Mesenchymal stem cell (in vitro differentiated cells and primary cell): ENCODE measurements around the gene MCRS1.

Experiments
- DNase-seq: peaks from one replicate; pipeline ENCODE4 v3.0.0-alpha.2; 2013
- H2AFZ ChIP-seq: one replicate; pipeline ENCODE4 v1.6.1; 2013; ENCODE audit warnings: low read depth, mild to moderate bottlenecking, control low read depth, inconsistent platforms, low read length, moderate library complexity
- H2AK5ac ChIP-seq: 2 replicates; pipeline ENCODE4 v1.6.1; 2013; ENCODE audit warnings: low read length, moderate library complexity, mild to moderate bottlenecking, inconsistent platforms; ENCODE audit not compliant: severe bottlenecking
- H2BK120ac ChIP-seq: one replicate; pipeline ENCODE4 v1.6.1; 2013; ENCODE audit warnings: low read depth, mild to moderate bottlenecking, inconsistent platforms, low read length, moderate library complexity
- H2BK12ac ChIP-seq, 2 experiments: one replicate each; pipeline ENCODE4 v1.6.1; 2013; ENCODE audit warnings: inconsistent platforms in 2 of 2, low read length in 2 of 2, mild to moderate bottlenecking in 2 of 2, moderate library complexity in 2 of 2, control low read depth in 1 of 2
- H2BK15ac ChIP-seq: one replicate; pipeline ENCODE4 v1.6.1; 2013; ENCODE audit warnings: mild to moderate bottlenecking, low read depth, inconsistent platforms; ENCODE audit not compliant: poor library complexity, severe bottlenecking
- H2BK5ac ChIP-seq: 2 replicates; pipeline ENCODE4 v1.6.1; 2013; ENCODE audit warnings: low read depth, mild to moderate bottlenecking, low read length, control low read depth, inconsistent platforms; ENCODE audit not compliant: poor library complexity, severe bottlenecking
- H3K14ac ChIP-seq, 2 experiments: one replicate each; pipeline ENCODE4 v1.6.1; 2013; ENCODE audit warnings: inconsistent platforms in 2 of 2, low read length in 2 of 2, control low read depth in 1 of 2, mild to moderate bottlenecking in 1 of 2, moderate library complexity in 1 of 2
- H3K18ac ChIP-seq, 2 experiments: one replicate each; pipeline ENCODE4 v1.6.1; 2013; ENCODE audit warnings: inconsistent platforms in 2 of 2, low read length in 2 of 2, control low read depth in 1 of 2, low read depth in 1 of 2, mild to moderate bottlenecking in 1 of 2
- H3K23ac ChIP-seq, 2 experiments: one replicate each; pipeline ENCODE4 v1.6.1; 2013; ENCODE audit warnings: inconsistent platforms in 2 of 2, low read length in 2 of 2, mild to moderate bottlenecking in 2 of 2, moderate library complexity in 2 of 2, control low read depth in 1 of 2
- H3K27ac ChIP-seq: 2 replicates; pipeline ENCODE4 v1.5.1; 2013; ENCODE audit warnings: mild to moderate bottlenecking, moderate library complexity, low read length, control low read depth, inconsistent platforms; ENCODE audit not compliant: poor library complexity, severe bottlenecking
- H3K27me3 ChIP-seq, 2 experiments: 2 replicates each; pipeline versions ENCODE4 v1.6.1 to v1.7.0; 2013; ENCODE audit warnings: low read length in 2 of 2, mild to moderate bottlenecking in 2 of 2, moderate library complexity in 2 of 2, control low read depth in 1 of 2, inconsistent platforms in 1 of 2; ENCODE audit not compliant: control insufficient read depth in 1 of 2, insufficient read depth in 1 of 2
- H3K36me3 ChIP-seq, 2 experiments: 2 replicates each; pipeline versions ENCODE4 v1.6.1 to v1.7.0; 2013; ENCODE audit warnings: low read length in 2 of 2, control low read depth in 1 of 2, inconsistent platforms in 1 of 2, low read depth in 1 of 2, mild to moderate bottlenecking in 1 of 2; ENCODE audit not compliant: insufficient read depth in 2 of 2, control insufficient read depth in 1 of 2
- H3K4ac ChIP-seq, 2 experiments: one replicate each; pipeline ENCODE4 v1.6.1; 2013; ENCODE audit warnings: inconsistent platforms in 2 of 2, low read length in 2 of 2, mild to moderate bottlenecking in 2 of 2, moderate library complexity in 2 of 2, control low read depth in 1 of 2, low read depth in 1 of 2
- H3K4me1 ChIP-seq: 2 replicates; pipeline ENCODE4 v1.6.1; 2013; ENCODE audit warnings: low read depth, low read length, control low read depth; ENCODE audit not compliant: control insufficient read depth, insufficient read depth
- H3K4me2 ChIP-seq: 2 replicates; pipeline ENCODE4 v1.6.1; 2013; ENCODE audit warnings: low read length, mild to moderate bottlenecking, inconsistent platforms; ENCODE audit not compliant: poor library complexity, severe bottlenecking
- H3K4me3 ChIP-seq, 2 experiments: 2 replicates each; pipeline versions ENCODE4 v1.5.1 to v1.7.0; 2013; ENCODE audit warnings: low read length in 2 of 2, mild to moderate bottlenecking in 2 of 2, control low read depth in 1 of 2, low read depth in 1 of 2; ENCODE audit not compliant: insufficient read depth in 1 of 2
- H3K79me1 ChIP-seq: replicated peaks from 2 replicates; pipeline ENCODE4 v1.6.1; 2013; ENCODE audit warnings: mild to moderate bottlenecking, control low read depth, low read length, inconsistent platforms; ENCODE audit not compliant: poor library complexity, severe bottlenecking
- H3K9ac ChIP-seq: 2 replicates; pipeline ENCODE4 v1.7.0; 2013; ENCODE audit warnings: mild to moderate bottlenecking, low read length, moderate library complexity
- H3K9me3 ChIP-seq: 2 replicates; pipeline ENCODE4 v1.7.0; 2013; ENCODE audit warnings: mild to moderate bottlenecking, low read length; ENCODE audit not compliant: control insufficient read depth
- H4K8ac ChIP-seq: one replicate; pipeline ENCODE4 v1.6.1; 2013; ENCODE audit warnings: inconsistent platforms, mild to moderate bottlenecking, low read length, moderate library complexity
- H4K91ac ChIP-seq: one replicate; pipeline ENCODE4 v1.6.1; 2013; ENCODE audit warnings: mild to moderate bottlenecking, low read length, inconsistent platforms
- WGBS: methylation state at CpG from one replicate; pipeline ENCODE4 v1.1.7; 2013; ENCODE audit warnings: mixed read lengths; 5-methylcytosine and 5-hydroxymethylcytosine counted together

Gene MCRS1

DNA sequence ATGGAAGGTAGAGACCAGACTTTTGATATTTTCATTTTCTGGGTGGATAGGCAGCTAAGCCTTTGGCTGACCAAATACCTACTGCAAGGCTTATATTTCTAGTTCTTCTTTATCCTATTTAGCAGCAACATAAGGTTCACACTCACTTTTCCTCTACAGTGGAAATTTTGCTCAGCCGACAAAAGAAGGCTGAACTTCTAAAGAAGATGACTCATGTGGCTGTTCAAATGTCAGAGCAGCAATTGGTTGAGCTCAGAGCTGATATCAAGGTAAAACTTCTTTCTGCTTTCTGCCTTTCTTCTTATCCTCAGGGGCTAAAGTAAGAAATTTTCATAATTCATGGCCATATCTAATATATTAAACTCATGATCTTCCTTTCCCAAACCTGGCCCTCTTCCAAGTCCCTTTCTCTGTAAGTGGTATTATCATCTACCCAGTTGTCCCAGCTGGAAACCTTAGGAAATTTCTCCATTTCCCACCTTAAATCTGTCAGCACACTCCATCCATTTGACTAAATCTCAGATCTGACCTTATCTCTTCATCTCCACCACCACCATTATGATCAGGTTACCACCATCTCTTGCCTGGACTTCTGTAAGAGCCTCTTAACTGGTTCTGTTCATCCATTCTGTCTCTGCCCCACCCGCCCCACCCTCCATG is 48.9 kb downstream of the MCRS1 start:
- DNase-seq, result peak; percentile 58
- Histone ChIP-seq H3K14ac (no peak overlapping the region), H2BK15ac (no peak overlapping the region), H3K27ac (no peak overlapping the region), H3K36me3 (peaks cover 8 to 36% of the 10 kb centered on the region in 2 experiments), H2BK5ac (no peak overlapping the region), H2AFZ (no peak overlapping the region), H2BK12ac (no peak overlapping the region), H3K4me1 (peaks cover 4% of the 10 kb centered on the region), H3K4me2 (no peak overlapping the region), H2BK120ac (no peak overlapping the region), H4K91ac (no peak overlapping the region), H4K8ac (no peak overlapping the region), H3K23ac (no peak overlapping the region), H2AK5ac (no peak overlapping the region), H3K4ac (no peak overlapping the region), H3K27me3 (no peaks in the 10 kb centered on the region), H3K9ac (no peak overlapping the region), H3K79me1 (peaks cover 2% of the 10 kb centered on the region), H3K9me3 (no peaks in the 10 kb centered on the region), H3K18ac (no peak overlapping the region), H3K4me3 (no peak overlapping the region)
- WGBS, result 79% methylated on average over 2 of the region's 2 CpGs

DNA sequence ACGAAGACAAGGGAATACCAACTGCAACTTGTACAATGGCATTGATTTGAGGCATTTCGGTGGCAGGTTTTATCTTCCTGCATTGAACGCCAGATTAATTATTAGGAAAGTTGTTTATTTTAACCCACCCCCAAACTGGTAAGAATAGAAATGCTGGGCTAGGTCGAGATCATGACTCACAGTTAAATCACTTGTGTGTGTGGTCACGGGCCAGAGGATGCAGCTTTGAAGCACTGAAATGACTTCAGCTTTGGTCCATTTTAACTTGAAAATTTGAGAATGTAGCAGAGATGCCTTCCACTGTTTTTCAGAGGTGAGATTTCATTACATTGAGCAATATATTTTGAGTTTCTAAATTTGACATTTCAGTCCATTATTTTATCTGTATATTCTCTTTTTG is 52.7 kb downstream of the MCRS1 start:
- no peak overlapping the region for H3K23ac ChIP-seq
- H3K4ac ChIP-seq, result no peak overlapping the region
- no peaks in the 10 kb centered on the region for H3K27me3 ChIP-seq
- no peak overlapping the region for H4K8ac ChIP-seq
- no peak overlapping the region for H4K91ac ChIP-seq
- no peak overlapping the region for H3K4me3 ChIP-seq
- no peak overlapping the region for H2BK120ac ChIP-seq
- no peak overlapping the region for H2BK15ac ChIP-seq
- H2AK5ac ChIP-seq, result no peak overlapping the region
- H3K14ac ChIP-seq, result no peak overlapping the region
- H3K4me1 ChIP-seq, result peaks cover 7% of the 10 kb centered on the region
- no peak overlapping the region for H2BK5ac ChIP-seq
- H2AFZ ChIP-seq, result no peak overlapping the region
- H3K9ac ChIP-seq, result peak overlapping the region; percentile 47
- peak overlapping the region; percentile 59 for H3K4me2 ChIP-seq
- no peak overlapping the region for H3K18ac ChIP-seq
- H3K36me3 ChIP-seq, result peaks cover 5 to 9% of the 10 kb centered on the region in 2 experiments
- H3K9me3 ChIP-seq, result no peaks in the 10 kb centered on the region
- H3K79me1 ChIP-seq, result peaks cover 3% of the 10 kb centered on the region
- DNase-seq, result peak; percentile 78
- no peak overlapping the region for H2BK12ac ChIP-seq
- 7% methylated on average over 3 of the region's 5 CpGs for WGBS
- peak overlapping the region; percentile 55 for H3K27ac ChIP-seq

DNA sequence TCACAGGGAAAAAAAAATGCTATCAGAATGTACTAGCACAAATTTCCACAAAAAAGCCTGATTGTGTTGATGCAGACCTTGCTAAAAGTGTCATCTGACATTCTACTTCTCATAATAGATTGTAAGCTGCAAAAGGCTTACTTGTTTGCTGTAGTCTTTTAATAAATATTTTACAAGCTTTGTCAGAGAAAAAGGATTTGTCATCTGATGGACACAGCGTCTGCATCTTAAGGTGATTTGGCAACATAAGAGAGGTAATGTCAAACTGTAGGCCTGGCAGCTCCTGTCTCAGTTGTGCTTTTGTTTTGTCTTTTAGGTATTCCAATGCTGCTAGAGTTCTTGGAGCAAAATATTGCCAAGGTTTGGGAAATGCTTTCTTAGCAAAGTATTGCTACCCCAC is 55.4 kb downstream of the MCRS1 start:
- Histone ChIP-seq H3K4me3 (no peak overlapping the region), H3K4ac (no peak overlapping the region), H3K18ac (no peak overlapping the region), H3K27ac (no peak overlapping the region), H2BK5ac (no peak overlapping the region), H2BK120ac (no peak overlapping the region), H3K14ac (no peak overlapping the region), H3K79me1 (peaks cover 5% of the 10 kb centered on the region), H2BK12ac (no peak overlapping the region), H4K8ac (no peak overlapping the region), H3K9me3 (no peaks in the 10 kb centered on the region), H3K9ac (no peak overlapping the region), H2BK15ac (no peak overlapping the region), H3K27me3 (no peaks in the 10 kb centered on the region), H3K36me3 (peaks cover 0 to 6% of the 10 kb centered on the region in 2 experiments), H3K23ac (no peak overlapping the region), H4K91ac (no peak overlapping the region), H2AFZ (no peak overlapping the region), H3K4me1 (peaks cover 8% of the 10 kb centered on the region), H2AK5ac (no peak overlapping the region), H3K4me2 (no peak overlapping the region)
- WGBS, result 91% methylated on average over 1 of the region's 1 CpG
- DNase-seq, result no peak

DNA sequence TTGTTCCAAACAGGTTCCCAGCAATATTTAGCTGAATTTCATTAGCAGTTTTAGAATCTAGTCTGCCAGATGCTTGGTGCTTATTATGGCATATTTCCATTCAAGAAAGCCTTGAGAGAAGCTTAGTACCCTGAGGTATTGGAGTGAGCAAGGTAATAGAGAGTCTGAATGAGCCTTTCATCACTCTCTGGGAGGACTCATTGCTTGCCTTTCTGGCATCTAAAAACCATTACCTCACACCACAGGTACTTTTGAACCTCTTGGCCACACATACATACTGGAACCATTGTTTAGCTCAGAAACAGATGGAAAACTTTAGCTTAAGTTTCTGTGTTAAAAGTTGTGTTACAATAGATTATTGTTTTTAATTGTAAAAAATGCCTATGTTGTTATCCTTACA is 56.5 kb downstream of the MCRS1 start:
- Histone ChIP-seq H3K18ac (no peak overlapping the region), H3K23ac (no peak overlapping the region), H3K79me1 (peaks cover 5% of the 10 kb centered on the region), H3K4ac (no peak overlapping the region), H3K14ac (no peak overlapping the region), H2AFZ (no peak overlapping the region), H2BK5ac (no peak overlapping the region), H3K4me3 (no peak overlapping the region), H3K9ac (no peak overlapping the region), H3K27ac (no peak overlapping the region), H2BK15ac (no peak overlapping the region), H3K9me3 (no peaks in the 10 kb centered on the region), H3K36me3 (peaks cover 1 to 2% of the 10 kb centered on the region in 2 experiments), H2BK12ac (no peak overlapping the region), H2AK5ac (no peak overlapping the region), H2BK120ac (no peak overlapping the region), H3K4me1 (peaks cover 9% of the 10 kb centered on the region), H3K27me3 (no peaks in the 10 kb centered on the region), H4K91ac (no peak overlapping the region), H4K8ac (no peak overlapping the region), H3K4me2 (no peak overlapping the region)
- no peak for DNase-seq
